Activated gamma-delta T cell treated with anti-CD3 and anti-CD28 coated beads, Interleukin-2, amount 50 U/mL, for 16 hours (primary cell): Measurements from ENCODE around the gene EEF1AKMT3.

ENCODE experiments used
- DNase-seq: peaks from one replicate; pipeline ENCODE4 v3.0.0-alpha.2; 2020; ENCODE audit warnings: low read depth

The EEF1AKMT3 gene

GRCh38 chr12:57772429-57773322 lies at the start of gene EEF1AKMT3:
TSS of gene EEF1AKMT3 (plus strand) at chr12:57772614. CDS start at chr12:57772725, 111 bp downstream.
- DNase-seq, result no peak

GRCh38 chr12:57722716-57723629 lies 49.4 kb upstream of the EEF1AKMT3 start:
- DNase-seq, result no peak

- no peak for DNase-seq
These were observed 48.8 kb upstream of the EEF1AKMT3 start for GRCh38 chr12:57723630-57723962.

GRCh38 chr12:57724003-57724935 lies 48.1 kb upstream of the EEF1AKMT3 start:
- DNase-seq, result no peak

GRCh38 chr12:57724936-57725740 lies 47.3 kb upstream of the EEF1AKMT3 start:
- no peak for DNase-seq

- no peak for DNase-seq
These were observed 46.6 kb upstream of the EEF1AKMT3 start for GRCh38 chr12:57725851-57726150.

- DNase-seq, result no peak
These were observed 46.1 kb upstream of the EEF1AKMT3 start for GRCh38 chr12:57726151-57726883.

GRCh38 chr12:57726884-57727757 lies 45.3 kb upstream of the EEF1AKMT3 start:
- DNase-seq, result no peak

- no peak for DNase-seq
These were observed 44.5 kb upstream of the EEF1AKMT3 start for GRCh38 chr12:57727758-57728395.

- DNase-seq, result no peak
These were observed 43.0 kb upstream of the EEF1AKMT3 start for GRCh38 chr12:57729321-57729844.

- no peak for DNase-seq
These were observed 41.9 kb upstream of the EEF1AKMT3 start for GRCh38 chr12:57730336-57731067.

- DNase-seq, result no peak
These were observed 40.9 kb upstream of the EEF1AKMT3 start for GRCh38 chr12:57731411-57732080.

GRCh38 chr12:57732270-57732669 lies 40.1 kb upstream of the EEF1AKMT3 start:
- DNase-seq, result no peak

GRCh38 chr12:57732726-57733593 lies 39.5 kb upstream of the EEF1AKMT3 start:
- DNase-seq, result no peak

- no peak for DNase-seq
These were observed 38.5 kb upstream of the EEF1AKMT3 start for GRCh38 chr12:57733928-57734327.

GRCh38 chr12:57734591-57734990 lies 37.8 kb upstream of the EEF1AKMT3 start:
- DNase-seq, result no peak
